HepG2 (cell line): Measurements from ENCODE around the gene KIF1B. TPM values are rescaled to one million over a fixed set of nuclear protein-coding genes. Genes with fewer than 3 reads are reported as not detected.

Source experiments
- CBFB ChIP-seq: sonication (generic); formaldehyde crosslinking; IDR thresholded peaks from 2 replicates; pipeline ENCODE4 v1.4.0; 2020; ENCODE audit warnings: missing genetic modification reagents
- FIP1L1 ChIP-seq: fragments of 200-400 bp; formaldehyde crosslinking; IDR thresholded peaks from 2 replicates; pipeline ENCODE4 v1.6.1; 2018; ENCODE audit warnings: low read depth, mild to moderate bottlenecking, low read length, moderate library complexity, borderline replicate concordance; ENCODE audit not compliant: insufficient read depth
- HNRNPLL ChIP-seq: fragments of 200-400 bp; formaldehyde crosslinking; IDR thresholded peaks from 2 replicates; pipeline ENCODE4 v1.6.1; 2017; ENCODE audit warnings: mild to moderate bottlenecking, low read depth, low read length; ENCODE audit not compliant: poor library complexity, severe bottlenecking
- NR1H2 ChIP-seq: sonication (generic); formaldehyde crosslinking; IDR thresholded peaks from 2 replicates; pipeline ENCODE4 v1.8.1; 2022; ENCODE audit warnings: low read depth, missing genetic modification reagents, borderline replicate concordance
- ZBTB7A ChIP-seq: sonication (generic); formaldehyde crosslinking; IDR thresholded peaks from 2 replicates; pipeline ENCODE4 v1.8.0; 2022; ENCODE audit warnings: mild to moderate bottlenecking, missing genetic modification reagents
- ZNF333 ChIP-seq: sonication (generic); formaldehyde crosslinking; IDR thresholded peaks from 2 replicates; pipeline ENCODE4 v1.4.0; 2020; ENCODE audit warnings: mild to moderate bottlenecking, missing genetic modification reagents, borderline replicate concordance
- ZNF598 ChIP-seq: sonication (generic); formaldehyde crosslinking; IDR thresholded peaks from 2 replicates; pipeline ENCODE4 v1.5.1; 2020; ENCODE audit warnings: mild to moderate bottlenecking, missing genetic modification reagents, borderline replicate concordance
- ZNF678 ChIP-seq: sonication (generic); formaldehyde crosslinking; IDR thresholded peaks from 2 replicates; pipeline ENCODE4 v1.4.0; 2020; ENCODE audit warnings: mild to moderate bottlenecking, missing genetic modification reagents
- polyA plus RNA-seq, 8 experiments: library from polyadenylated mRNA; depleted of rRNA in 3 of 8; stranded (reverse) in 7 of 8; unstranded in 1 of 8; fragments of >200 nt; fragmentation: Illumina TruSeq in 4 of 8; extraction: Trizol in 4 of 8; gene quantifications; 2 replicates each; pipeline versions ENCODE4 v1.2.1 to v1.2.3, GENCODE V29; 2011 to 2016; ENCODE audit warnings: low read depth in 4 of 8, missing spikeins in 1 of 8, mixed read lengths in 1 of 8; ENCODE audit not compliant: insufficient read depth in 1 of 8
- total RNA-seq, 5 experiments: library from RNA; depleted of rRNA; stranded (reverse); fragments of >200 nt; fragmentation: Illumina TruSeq; extraction: Trizol; gene quantifications; 2 replicates each; pipeline ENCODE4 v1.2.3, GENCODE V29; 2016; ENCODE audit warnings: low read depth in 1 of 5
- TF ChIP-seq, protein P1 (sequence below): sonication (generic); formaldehyde crosslinking; IDR thresholded peaks from 2 replicates; pipeline ENCODE4 v1.5.1; 2020; ENCODE audit warnings: mild to moderate bottlenecking, missing genetic modification reagents, borderline replicate concordance
- TF ChIP-seq, protein P2 (sequence below): IDR thresholded peaks from 2 replicates; pipeline ENCODE4 v1.6.1; 2016; ENCODE audit warnings: low read depth, borderline replicate concordance
- TF ChIP-seq, protein P3 (sequence below): sonication (generic); formaldehyde crosslinking; IDR thresholded peaks from 2 replicates; pipeline ENCODE4 v1.4.0; 2020; ENCODE audit warnings: missing genetic modification reagents
- TF ChIP-seq, protein P4 (sequence below): IDR thresholded peaks from 2 replicates; pipeline ENCODE4 v1.6.1; 2012; ENCODE audit warnings: low read depth, low read length, improper control_type of control experiment
- TF ChIP-seq, protein P5 (sequence below): sonication (generic); formaldehyde crosslinking; IDR thresholded peaks from 2 replicates; pipeline ENCODE4 v1.4.0; 2020; ENCODE audit warnings: mild to moderate bottlenecking, missing genetic modification reagents
- TF ChIP-seq, protein P6 (sequence below): sonication (generic); formaldehyde crosslinking; IDR thresholded peaks from 2 replicates; pipeline ENCODE4 v1.4.0; 2020; ENCODE audit warnings: missing genetic modification reagents, low read depth, mild to moderate bottlenecking, borderline replicate concordance
- TF ChIP-seq, protein P7 (sequence below): sonication (generic); formaldehyde crosslinking; IDR thresholded peaks from 2 replicates; pipeline ENCODE4 v1.4.0; 2020; ENCODE audit warnings: mild to moderate bottlenecking, missing genetic modification reagents, borderline replicate concordance

KIF1B gene
- total and polyA plus RNA-seq, 2 of the 13 experiments (the other 11 are each of a cell fraction or from before 2014, with no cell fraction given), result 26.7 to 32.5 TPM

DNA sequence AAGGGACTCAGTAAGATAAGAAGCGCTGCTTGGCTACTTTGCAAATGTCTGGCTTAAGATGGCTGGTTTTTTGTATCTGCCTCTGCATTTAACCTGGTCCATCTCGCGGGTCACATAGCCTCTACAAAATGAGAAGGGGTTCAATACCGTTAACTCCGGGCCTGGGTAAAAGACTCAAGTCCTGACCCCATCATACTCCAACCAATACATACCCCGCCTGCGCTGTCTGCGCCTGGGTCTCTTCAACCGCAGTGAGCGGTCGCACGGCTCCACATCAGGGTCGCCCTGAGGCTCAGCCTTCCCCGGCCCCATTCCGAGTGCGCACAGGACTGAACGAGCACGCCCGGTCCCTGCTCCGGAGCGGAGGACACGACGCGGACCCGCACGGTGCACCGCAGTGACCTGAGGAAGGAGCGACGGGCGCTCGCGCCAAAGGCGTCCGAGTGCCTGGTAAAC lies 187.9 kb downstream of the KIF1B start (continued):
- TF ChIP-seq, protein P1, sequence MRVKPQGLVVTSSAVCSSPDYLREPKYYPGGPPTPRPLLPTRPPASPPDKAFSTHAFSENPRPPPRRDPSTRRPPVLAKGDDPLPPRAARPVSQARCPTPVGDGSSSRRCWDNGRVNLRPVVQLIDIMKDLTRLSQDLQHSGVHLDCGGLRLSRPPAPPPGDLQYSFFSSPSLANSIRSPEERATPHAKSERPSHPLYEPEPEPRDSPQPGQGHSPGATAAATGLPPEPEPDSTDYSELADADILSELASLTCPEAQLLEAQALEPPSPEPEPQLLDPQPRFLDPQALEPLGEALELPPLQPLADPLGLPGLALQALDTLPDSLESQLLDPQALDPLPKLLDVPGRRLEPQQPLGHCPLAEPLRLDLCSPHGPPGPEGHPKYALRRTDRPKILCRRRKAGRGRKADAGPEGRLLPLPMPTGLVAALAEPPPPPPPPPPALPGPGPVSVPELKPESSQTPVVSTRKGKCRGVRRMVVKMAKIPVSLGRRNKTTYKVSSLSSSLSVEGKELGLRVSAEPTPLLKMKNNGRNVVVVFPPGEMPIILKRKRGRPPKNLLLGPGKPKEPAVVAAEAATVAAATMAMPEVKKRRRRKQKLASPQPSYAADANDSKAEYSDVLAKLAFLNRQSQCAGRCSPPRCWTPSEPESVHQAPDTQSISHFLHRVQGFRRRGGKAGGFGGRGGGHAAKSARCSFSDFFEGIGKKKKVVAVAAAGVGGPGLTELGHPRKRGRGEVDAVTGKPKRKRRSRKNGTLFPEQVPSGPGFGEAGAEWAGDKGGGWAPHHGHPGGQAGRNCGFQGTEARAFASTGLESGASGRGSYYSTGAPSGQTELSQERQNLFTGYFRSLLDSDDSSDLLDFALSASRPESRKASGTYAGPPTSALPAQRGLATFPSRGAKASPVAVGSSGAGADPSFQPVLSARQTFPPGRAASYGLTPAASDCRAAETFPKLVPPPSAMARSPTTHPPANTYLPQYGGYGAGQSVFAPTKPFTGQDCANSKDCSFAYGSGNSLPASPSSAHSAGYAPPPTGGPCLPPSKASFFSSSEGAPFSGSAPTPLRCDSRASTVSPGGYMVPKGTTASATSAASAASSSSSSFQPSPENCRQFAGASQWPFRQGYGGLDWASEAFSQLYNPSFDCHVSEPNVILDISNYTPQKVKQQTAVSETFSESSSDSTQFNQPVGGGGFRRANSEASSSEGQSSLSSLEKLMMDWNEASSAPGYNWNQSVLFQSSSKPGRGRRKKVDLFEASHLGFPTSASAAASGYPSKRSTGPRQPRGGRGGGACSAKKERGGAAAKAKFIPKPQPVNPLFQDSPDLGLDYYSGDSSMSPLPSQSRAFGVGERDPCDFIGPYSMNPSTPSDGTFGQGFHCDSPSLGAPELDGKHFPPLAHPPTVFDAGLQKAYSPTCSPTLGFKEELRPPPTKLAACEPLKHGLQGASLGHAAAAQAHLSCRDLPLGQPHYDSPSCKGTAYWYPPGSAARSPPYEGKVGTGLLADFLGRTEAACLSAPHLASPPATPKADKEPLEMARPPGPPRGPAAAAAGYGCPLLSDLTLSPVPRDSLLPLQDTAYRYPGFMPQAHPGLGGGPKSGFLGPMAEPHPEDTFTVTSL (CRISPR knock-in tag), result peak; percentile 41; the same call in 1 of the 2 replicates
- TF ChIP-seq ZNF598 (CRISPR knock-in tag) (peak; percentile 77; the same call in 1 of the 2 replicates), HNRNPLL (peak; percentile 99), ZBTB7A (CRISPR knock-in tag) (peak; percentile 49; the same call in 1 of the 2 replicates), ZNF333 (peak; percentile 77; the same call in 1 of the 2 replicates), CBFB (CRISPR knock-in tag) (0 out of 2 replicates have a peak, but pooled peaks have one; percentile 12), ZNF678 (CRISPR knock-in tag) (peak; percentile 81), FIP1L1 (0 out of 2 replicates have a peak, but pooled peaks have one; percentile 54), NR1H2 (CRISPR knock-in tag) (peak; percentile 66; the same call in 1 of the 2 replicates)
- TF ChIP-seq, protein P2, sequence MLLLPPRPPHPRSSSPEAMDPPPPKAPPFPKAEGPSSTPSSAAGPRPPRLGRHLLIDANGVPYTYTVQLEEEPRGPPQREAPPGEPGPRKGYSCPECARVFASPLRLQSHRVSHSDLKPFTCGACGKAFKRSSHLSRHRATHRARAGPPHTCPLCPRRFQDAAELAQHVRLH (CRISPR knock-in tag), result no peak
- TF ChIP-seq, protein P3, sequence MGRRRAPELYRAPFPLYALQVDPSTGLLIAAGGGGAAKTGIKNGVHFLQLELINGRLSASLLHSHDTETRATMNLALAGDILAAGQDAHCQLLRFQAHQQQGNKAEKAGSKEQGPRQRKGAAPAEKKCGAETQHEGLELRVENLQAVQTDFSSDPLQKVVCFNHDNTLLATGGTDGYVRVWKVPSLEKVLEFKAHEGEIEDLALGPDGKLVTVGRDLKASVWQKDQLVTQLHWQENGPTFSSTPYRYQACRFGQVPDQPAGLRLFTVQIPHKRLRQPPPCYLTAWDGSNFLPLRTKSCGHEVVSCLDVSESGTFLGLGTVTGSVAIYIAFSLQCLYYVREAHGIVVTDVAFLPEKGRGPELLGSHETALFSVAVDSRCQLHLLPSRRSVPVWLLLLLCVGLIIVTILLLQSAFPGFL (CRISPR knock-in tag), result no peak
- TF ChIP-seq, protein P4, sequence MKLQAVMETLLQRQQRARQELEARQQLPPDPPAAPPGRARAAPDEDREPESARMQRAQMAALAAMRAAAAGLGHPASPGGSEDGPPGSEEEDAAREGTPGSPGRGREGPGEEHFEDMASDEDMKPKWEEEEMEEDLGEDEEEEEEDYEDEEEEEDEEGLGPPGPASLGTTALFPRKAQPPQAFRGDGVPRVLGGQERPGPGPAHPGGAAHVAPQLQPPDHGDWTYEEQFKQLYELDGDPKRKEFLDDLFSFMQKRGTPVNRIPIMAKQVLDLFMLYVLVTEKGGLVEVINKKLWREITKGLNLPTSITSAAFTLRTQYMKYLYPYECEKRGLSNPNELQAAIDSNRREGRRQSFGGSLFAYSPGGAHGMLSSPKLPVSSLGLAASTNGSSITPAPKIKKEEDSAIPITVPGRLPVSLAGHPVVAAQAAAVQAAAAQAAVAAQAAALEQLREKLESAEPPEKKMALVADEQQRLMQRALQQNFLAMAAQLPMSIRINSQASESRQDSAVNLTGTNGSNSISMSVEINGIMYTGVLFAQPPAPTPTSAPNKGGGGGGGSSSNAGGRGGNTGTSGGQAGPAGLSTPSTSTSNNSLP, result 0 out of 2 replicates have a peak, but pooled peaks have one; percentile 6
- TF ChIP-seq, protein P5, sequence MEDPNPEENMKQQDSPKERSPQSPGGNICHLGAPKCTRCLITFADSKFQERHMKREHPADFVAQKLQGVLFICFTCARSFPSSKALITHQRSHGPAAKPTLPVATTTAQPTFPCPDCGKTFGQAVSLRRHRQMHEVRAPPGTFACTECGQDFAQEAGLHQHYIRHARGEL (CRISPR knock-in tag), result peak; percentile 15; the same call in 1 of the 2 replicates
- TF ChIP-seq, protein P6, sequence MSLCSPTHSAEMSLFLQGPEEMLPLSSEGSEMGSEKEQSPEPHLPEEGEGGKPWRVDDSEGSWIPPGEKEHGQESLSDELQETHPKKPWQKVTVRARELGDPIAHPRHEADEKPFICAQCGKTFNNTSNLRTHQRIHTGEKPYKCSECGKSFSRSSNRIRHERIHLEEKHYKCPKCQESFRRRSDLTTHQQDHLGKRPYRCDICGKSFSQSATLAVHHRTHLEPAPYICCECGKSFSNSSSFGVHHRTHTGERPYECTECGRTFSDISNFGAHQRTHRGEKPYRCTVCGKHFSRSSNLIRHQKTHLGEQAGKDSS (CRISPR knock-in tag), result peak; percentile 86; the same call in 1 of the 2 replicates
- TF ChIP-seq, protein P7, sequence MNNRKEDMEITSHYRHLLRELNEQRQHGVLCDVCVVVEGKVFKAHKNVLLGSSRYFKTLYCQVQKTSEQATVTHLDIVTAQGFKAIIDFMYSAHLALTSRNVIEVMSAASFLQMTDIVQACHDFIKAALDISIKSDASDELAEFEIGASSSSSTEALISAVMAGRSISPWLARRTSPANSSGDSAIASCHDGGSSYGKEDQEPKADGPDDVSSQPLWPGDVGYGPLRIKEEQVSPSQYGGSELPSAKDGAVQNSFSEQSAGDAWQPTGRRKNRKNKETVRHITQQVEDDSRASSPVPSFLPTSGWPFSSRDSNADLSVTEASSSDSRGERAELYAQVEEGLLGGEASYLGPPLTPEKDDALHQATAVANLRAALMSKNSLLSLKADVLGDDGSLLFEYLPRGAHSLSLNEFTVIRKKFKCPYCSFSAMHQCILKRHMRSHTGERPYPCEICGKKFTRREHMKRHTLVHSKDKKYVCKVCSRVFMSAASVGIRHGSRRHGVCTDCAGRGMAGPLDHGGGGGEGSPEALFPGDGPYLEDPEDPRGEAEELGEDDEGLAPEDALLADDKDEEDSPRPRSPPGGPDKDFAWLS (CRISPR knock-in tag), result peak; percentile 79; the same call in 1 of the 2 replicates
